ENCODE data around the gene PEG3.

DNA sequence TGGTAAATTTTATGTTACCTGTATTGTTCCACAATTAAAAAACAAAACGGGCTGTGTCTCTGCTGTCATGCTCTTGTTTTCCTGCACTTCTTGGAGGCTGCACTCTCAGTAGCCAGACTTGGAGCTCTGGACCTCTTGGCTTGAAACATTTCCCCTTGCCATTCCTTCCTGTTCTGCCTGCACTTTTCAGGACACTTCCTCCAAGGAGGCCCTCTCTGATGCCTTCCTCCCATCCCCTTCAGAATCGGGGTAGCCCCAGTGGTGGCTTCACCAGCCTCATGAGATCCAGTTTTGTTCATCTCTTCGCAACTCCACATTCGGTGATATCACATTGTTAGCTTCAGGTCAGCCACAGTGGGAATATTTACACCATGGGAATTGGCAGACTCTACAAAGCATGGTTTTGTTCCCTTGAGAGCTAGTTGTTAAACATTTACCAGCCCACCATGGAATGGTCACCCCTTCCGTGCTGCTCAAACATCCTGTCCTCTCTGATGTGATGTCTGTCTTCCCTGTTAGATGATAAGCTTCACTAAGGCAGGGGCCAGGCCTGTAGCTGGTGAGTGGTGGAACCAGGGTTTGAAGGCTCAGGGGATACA, 40.2 kb upstream of the PEG3 start:
- TF ChIP-seq, protein P1, sequence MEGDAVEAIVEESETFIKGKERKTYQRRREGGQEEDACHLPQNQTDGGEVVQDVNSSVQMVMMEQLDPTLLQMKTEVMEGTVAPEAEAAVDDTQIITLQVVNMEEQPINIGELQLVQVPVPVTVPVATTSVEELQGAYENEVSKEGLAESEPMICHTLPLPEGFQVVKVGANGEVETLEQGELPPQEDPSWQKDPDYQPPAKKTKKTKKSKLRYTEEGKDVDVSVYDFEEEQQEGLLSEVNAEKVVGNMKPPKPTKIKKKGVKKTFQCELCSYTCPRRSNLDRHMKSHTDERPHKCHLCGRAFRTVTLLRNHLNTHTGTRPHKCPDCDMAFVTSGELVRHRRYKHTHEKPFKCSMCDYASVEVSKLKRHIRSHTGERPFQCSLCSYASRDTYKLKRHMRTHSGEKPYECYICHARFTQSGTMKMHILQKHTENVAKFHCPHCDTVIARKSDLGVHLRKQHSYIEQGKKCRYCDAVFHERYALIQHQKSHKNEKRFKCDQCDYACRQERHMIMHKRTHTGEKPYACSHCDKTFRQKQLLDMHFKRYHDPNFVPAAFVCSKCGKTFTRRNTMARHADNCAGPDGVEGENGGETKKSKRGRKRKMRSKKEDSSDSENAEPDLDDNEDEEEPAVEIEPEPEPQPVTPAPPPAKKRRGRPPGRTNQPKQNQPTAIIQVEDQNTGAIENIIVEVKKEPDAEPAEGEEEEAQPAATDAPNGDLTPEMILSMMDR (IDR thresholded peaks at IDR 0.05; ENCODE audit: poor library complexity) = no peak
- no peak for TF ChIP-seq EZH2 (IDR thresholded peaks at IDR 0.05; ENCODE audit: borderline replicate concordance)
- no peak for TF ChIP-seq EZH2phosphoT487 (IDR thresholded peaks at IDR 0.05; ENCODE audit: low read depth, severe bottlenecking, unreplicated experiment)
